Raji (cell line): ENCODE data around the gene FAM89B.

Experiments used
- POLR2A ChIP-seq: IDR thresholded peaks from 2 replicates; pipeline ENCODE4 v1.6.1; 2011; ENCODE audit warnings: low read depth, low read length, control low read depth; ENCODE audit not compliant: insufficient read depth

The FAM89B gene

GRCh38 chr11:65599216-65599954 lies 27.0 kb downstream of the FAM89B start:
- TF ChIP-seq POLR2A, result no peak

- TF ChIP-seq POLR2A, result no peak
Observed at GRCh38 chr11:65599955-65600246, 27.6 kb downstream of the FAM89B start.

- no peak for TF ChIP-seq POLR2A
Observed at GRCh38 chr11:65604258-65604657, 31.9 kb downstream of the FAM89B start.

GRCh38 chr11:65606876-65607613 lies 34.7 kb downstream of the FAM89B start:
- TF ChIP-seq POLR2A, result no peak

- no peak for TF ChIP-seq POLR2A
Observed at GRCh38 chr11:65607614-65608426, 35.5 kb downstream of the FAM89B start.

- TF ChIP-seq POLR2A, result no peak
Observed at GRCh38 chr11:65609229-65609628, 36.9 kb downstream of the FAM89B start.

GRCh38 chr11:65609665-65610064 lies 37.3 kb downstream of the FAM89B start:
- TF ChIP-seq POLR2A, result no peak

GRCh38 chr11:65610404-65610803 lies 38.1 kb downstream of the FAM89B start:
- no peak for TF ChIP-seq POLR2A

- no peak for TF ChIP-seq POLR2A
Observed at GRCh38 chr11:65611028-65611757, 38.9 kb downstream of the FAM89B start.

- no peak for TF ChIP-seq POLR2A
Observed at GRCh38 chr11:65611758-65612603, 39.6 kb downstream of the FAM89B start.

GRCh38 chr11:65612691-65613090 lies 40.4 kb downstream of the FAM89B start:
- TF ChIP-seq POLR2A, result no peak

- no peak for TF ChIP-seq POLR2A
Observed at GRCh38 chr11:65613091-65613928, 41.0 kb downstream of the FAM89B start.

- TF ChIP-seq POLR2A, result peak; percentile 63
Observed at GRCh38 chr11:65615229-65615949, 43.1 kb downstream of the FAM89B start, which contains the start of gene PCNX3. Gene PCNX3, plus strand, starts transcription at chr11:65615776. Its CDS starts 536 bp downstream, at chr11:65616312.

GRCh38 chr11:65615950-65616574 lies 43.7 kb downstream of the FAM89B start:
- no peak for TF ChIP-seq POLR2A
